GM08714 (cell line): ENCODE measurements around the gene MRPS35.

ENCODE experiments used
- H3K4me3 ChIP-seq: fragments of 200-500 bp; sonication (Bioruptor generic); 2 replicates; pipeline ENCODE4 v1.5.1; 2014; ENCODE audit warnings: mild to moderate bottlenecking, low read length, inconsistent platforms
- ZNF274 ChIP-seq: IDR thresholded peaks from 2 replicates; pipeline ENCODE4 v1.6.1; 2012; ENCODE audit warnings: mild to moderate bottlenecking, low read depth, low read length

The MRPS35 gene

DNA sequence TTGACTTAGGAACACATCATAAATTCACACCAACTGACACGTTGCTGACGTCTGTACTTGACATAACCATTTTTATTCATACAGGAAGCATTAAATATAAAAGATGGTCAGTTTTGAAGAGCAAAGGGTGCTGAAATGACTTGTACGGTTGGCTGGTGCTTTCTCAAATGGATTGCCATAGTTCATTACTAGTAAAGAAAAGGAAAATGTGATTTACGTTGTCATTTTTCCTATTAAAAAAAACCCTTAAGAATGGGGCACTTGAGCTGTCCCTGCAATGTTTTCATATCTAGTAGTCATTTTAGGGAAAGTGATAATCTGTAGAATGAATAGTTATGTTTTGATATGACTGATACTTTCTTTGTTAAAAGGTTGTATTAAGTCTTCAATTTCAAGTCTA lies 91.9 kb downstream of the MRPS35 start:
- H3K4me3 ChIP-seq: no peak overlapping the region
- TF ChIP-seq ZNF274: no peak

DNA sequence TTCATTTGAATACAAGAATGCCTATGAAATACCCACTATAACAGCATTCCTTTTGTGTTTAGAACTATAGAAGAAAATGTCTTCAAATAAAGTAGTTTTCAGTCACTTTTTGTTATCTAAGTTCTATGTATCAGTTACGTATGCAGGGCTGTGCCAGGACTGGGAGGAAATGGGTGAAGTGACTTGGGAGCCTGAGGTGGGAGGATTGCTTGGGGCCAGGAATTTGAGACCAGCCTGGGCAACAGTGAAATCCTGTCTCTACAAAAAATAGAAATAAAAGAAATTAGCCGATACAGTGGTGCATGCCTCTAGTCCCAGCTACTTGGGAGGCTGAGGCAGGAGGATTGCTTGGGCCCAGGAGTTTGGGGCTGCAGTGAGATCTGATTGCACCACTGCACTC lies 92.3 kb downstream of the MRPS35 start:
- TF ChIP-seq ZNF274: no peak
- no peak overlapping the region for H3K4me3 ChIP-seq

DNA sequence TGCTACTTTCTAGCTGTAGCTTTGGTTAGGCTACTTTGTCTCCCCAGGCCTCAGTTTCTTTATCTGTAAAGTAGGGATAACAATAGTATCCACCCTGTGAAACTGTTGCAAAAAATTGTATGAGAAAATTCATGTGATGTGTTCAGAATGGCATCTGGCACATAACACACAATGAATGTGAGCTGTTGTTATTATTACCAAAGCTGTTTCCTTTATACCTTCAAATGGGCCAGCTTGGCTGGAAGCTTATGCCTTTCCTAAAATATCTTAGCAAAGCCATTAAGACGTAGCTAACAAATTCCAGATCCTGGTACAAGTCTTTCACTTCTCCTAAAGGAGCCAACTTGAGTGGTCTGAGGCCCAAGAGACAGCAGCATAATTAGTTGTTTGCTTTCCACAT lies 94.6 kb downstream of the MRPS35 start:
- H3K4me3 ChIP-seq: no peak overlapping the region
- TF ChIP-seq ZNF274: no peak
